Right lobe of liver (tissue), 4 donors: Measurements from ENCODE around the gene DICER1.

Source experiments
- CTCF ChIP-seq, 4 donors: fragments of 200-600 bp in 3 of 4; fragments of 450-650 bp in 1 of 4; IDR thresholded peaks; one replicate each; pipeline versions ENCODE4 v1.5.1 to v1.8.0; 2016 to 2022; ENCODE audit warnings: antibody characterized with exemption in 4 of 4, mild to moderate bottlenecking in 2 of 4
- POLR2A ChIP-seq: fragments of 450-650 bp; IDR thresholded peaks from one replicate; pipeline ENCODE4 v1.6.1; 2017; ENCODE audit warnings: antibody characterized with exemption, mild to moderate bottlenecking
- donor health status: DM: no; HTN: no; CAD: no.
- donor health status: DM: no; HTN: no; CAD: no.
- donor health status: DM: no; HTN: yes; CAD: no.

GRCh38 chr14:95085321-95085720, 72.0 kb downstream of the DICER1 start:
- TF ChIP-seq CTCF (IDR thresholded peaks at IDR 0.05) (no peak), POLR2A (no peak)
